GM19099 (cell line): ENCODE data around the gene PMEPA1.

Experiments used
- POLR2A ChIP-seq: IDR thresholded peaks from 3 replicates; pipeline ENCODE4 v1.6.1; 2011; ENCODE audit warnings: low read depth; ENCODE audit not compliant: insufficient read length; ENCODE audit errors: extremely low read depth

PMEPA1 gene

GRCh38 chr20:57707849-57708693, 1.7 kb downstream of the PMEPA1 start:
- TF ChIP-seq POLR2A, result no peak

DNA sequence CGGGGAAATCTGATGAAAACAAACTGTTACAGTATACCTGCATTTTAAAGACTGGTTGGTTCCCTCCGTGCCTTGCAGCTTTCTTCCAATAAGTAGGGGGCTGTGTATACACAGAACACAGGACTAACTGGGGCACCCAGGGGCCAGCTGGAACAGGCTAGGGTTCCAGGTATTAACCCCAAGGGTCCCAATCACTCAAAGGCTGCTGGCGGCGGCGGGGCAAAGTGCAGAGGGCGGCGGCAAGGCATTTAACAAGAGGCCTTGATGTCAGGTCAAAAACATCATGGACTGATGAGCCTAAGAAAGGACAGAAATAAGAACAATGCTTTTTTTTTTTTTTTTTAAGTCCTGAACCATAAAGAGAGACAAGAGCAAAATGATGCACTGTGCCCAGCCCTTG, 2.5 kb downstream of the PMEPA1 start:
- no peak for TF ChIP-seq POLR2A

DNA sequence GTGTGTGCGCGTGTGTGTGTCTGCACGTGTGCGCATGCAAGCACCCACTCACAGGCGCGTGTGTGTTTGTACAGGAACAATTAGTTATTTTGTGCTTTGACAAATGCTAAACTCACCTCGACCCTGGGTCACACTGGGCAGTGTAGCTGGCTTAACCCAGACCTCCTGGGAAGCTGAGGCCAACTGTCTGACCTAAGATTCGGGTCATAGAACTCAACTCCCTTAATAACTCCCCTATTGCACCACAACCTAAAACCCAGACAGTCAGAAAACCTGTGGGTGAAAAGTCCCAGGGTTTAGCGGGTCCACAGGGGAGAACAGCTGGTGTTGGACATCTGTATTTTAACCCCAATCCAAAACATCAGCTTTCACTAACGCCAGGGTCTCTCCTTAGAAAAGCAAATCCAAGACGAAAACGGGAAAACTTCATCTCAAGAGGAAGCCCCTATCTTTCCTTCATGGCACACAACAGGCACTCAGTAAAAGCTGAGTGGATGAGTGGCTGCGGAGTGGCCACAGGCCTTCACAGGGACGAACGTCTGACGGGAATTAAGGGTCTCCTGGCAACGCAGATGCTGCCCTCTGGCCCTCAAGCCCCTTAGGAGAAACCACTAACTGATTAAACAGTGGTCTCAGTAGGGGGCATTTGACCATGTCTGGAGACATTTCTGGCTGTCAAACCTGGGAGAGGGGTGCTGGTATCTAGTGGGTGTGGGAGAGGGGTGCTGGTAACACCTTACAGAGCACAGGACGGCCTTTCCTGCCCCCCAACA, 4.5 kb downstream of the PMEPA1 start:
- no peak for TF ChIP-seq POLR2A

DNA sequence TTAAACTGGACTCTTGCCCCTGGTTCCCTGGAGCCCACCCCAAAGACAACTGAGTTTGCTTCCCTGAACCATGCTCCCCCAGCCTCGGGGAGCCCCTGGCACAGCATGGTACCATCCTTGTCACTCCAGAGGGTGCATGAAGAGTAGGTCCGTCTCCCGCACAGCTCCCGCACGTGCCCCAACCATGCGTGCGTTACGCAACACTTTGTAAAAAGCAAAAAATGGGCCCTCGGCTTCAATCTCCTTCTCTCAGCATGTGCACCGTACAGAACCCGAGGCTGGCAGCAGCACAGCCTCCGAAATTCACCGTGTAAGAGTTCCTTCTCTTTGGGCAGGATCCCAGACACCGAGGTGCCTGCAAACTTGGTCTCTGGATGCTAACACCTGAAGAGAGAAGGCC, 5.6 kb downstream of the PMEPA1 start:
- no peak for TF ChIP-seq POLR2A

GRCh38 chr20:57703013-57703412, 6.8 kb downstream of the PMEPA1 start:
- no peak for TF ChIP-seq POLR2A

DNA sequence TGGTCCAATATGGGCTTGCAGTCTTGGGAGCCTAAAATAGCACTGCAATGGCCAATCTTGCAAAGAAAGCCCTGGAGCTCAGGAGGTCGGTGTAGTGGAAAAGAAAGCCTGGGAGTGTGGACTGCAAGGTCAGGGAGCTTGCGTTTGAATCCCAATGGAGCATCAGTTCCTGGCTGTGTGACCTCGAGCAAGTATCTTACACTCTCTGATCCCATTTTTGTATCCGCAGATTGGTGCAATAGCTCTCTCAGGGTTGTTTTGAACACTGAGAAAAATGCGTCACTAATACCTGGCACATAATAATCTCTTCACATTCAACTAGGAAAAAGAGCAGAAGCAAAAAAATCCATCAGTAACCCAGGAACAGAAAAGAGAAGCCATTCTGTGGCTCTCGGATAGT, 7.3 kb downstream of the PMEPA1 start:
- TF ChIP-seq POLR2A, result no peak

- TF ChIP-seq POLR2A, result no peak
These were observed 7.7 kb downstream of the PMEPA1 start for GRCh38 chr20:57702091-57702490.

DNA sequence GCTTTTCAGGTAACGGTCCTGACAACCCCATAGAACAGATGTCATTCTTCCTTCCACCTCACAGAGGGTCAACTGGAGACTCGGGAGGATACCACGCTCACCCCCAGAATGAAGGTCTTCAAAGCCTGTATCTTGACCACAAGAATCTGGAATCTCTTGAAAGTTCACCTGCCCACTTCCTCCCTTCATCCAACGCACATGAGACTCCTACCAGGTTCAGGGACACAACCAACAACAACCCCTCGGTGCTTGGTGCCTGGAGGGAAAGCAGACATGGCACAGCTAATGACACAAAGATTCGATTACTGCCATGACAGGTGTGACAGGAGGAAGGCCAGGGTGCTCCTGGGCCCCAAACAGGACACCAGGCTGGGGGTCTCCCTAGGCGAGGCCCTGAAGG, 8.2 kb downstream of the PMEPA1 start:
- TF ChIP-seq POLR2A, result no peak

DNA sequence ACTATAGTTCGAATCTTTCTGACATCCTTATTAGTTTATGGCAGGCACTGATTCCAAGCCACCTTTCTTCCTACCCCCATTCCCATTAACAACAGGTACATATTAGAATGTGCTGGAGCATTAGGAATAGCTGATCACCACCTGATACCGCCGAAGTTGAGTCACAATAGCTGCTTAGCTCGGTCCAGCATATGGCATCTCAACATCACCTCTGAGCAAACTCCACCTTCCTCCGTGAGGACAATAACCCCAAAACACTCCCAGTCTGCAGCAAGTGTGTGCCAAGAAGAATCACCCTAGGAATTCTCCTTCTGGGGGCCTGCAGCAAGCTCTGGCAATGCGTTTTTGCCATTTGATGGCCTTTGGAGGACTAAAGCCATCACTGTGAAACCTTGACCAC, 8.7 kb downstream of the PMEPA1 start:
- no peak for TF ChIP-seq POLR2A

- TF ChIP-seq POLR2A, result no peak
These were observed 10.4 kb downstream of the PMEPA1 start for GRCh38 chr20:57699395-57699794.

DNA sequence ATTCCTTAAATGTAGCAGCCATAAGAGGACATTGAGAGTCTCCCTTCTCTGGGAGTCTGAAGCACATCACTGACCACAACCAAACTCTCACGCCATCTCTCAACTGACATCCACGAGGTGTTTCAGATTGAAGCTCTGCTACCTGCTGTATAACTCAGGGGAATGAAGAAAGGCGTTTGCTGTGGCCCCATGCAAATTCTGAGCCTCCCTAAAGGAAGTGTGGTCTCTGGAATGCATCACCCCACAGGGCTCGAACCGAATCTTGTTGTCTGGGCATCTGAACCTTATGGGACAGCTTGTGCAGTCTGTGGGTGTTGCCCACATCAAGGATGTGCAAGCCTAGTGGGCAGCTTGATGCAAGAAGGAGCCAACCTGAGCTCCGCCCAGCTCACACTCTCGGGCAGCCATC, 10.9 kb downstream of the PMEPA1 start:
- TF ChIP-seq POLR2A, result no peak

- no peak for TF ChIP-seq POLR2A
These were observed 11.5 kb downstream of the PMEPA1 start for GRCh38 chr20:57698116-57698866.

- no peak for TF ChIP-seq POLR2A
These were observed 12.3 kb downstream of the PMEPA1 start for GRCh38 chr20:57697543-57697942.

DNA sequence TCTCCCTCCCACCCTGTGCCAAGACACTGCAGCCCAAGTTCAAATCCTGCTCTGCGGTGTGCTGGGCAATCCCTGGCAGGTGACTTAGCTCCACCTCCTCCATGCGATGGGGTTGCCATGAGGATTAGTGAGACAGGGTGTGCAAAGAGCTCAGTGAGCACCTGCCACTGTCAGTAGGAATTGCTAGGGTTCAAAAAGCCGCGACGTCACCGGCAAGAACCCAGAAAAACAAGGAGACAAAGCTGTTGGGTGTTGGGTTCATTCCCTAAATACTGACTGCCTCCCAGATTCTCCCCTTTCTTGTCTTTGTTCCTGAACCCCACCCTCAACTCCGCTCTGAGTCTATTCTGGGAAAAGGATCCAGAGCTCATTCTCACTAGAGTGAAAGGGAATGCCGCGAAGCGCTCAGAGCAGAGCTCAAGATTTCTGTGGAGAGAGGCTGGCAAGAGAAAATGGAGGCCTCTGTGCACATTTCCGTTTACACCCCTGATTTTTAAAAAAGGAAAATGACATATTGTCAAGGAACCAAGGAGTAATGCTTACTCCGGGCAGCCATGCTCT, 13.3 kb downstream of the PMEPA1 start:
- no peak for TF ChIP-seq POLR2A

DNA sequence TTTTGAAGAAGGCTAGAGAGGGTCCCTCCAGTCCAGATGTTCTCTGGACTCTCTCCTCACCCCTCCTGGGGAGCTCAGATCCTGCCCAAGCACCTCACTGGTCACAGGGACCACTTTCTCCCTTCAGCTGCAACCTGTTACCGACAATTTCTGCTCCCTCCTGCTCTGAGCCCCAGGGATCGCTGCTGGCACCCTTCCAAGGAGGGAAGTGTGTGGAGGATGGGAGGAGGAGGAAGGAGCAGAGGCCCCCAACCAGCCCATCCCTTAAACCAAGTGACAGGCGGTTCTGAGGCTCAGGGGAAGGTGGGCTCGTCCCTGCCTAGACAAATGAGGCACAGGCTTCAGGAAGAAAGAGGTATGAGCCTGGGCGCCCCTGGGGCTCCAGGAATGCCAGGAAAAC, 13.9 kb downstream of the PMEPA1 start:
- no peak for TF ChIP-seq POLR2A
